GM21528 (cell line): ENCODE measurements around the gene PI4KA.
"Not testable (repeated sequence)": the region's sequence is repeated elsewhere in the genome, so short reads cannot be mapped to it uniquely, and the experiment has no call there.

Experiments used
- ATAC-seq: cut with Tn5 transposase; IDR thresholded peaks from one replicate; pipeline ENCODE4 v1.9.1; 2021; ENCODE audit warnings: mild to moderate bottlenecking, moderate library complexity; ENCODE audit not compliant: unreplicated experiment, low FRiP score

PI4KA gene

GRCh38 chr22:20779818-20780158, 78.8 kb downstream of the PI4KA start:
- ATAC-seq, result no peak

GRCh38 chr22:20779014-20779817, 79.4 kb downstream of the PI4KA start:
- no peak for ATAC-seq

GRCh38 chr22:20777420-20778177, 81.0 kb downstream of the PI4KA start:
- ATAC-seq, result no peak

GRCh38 chr22:20776624-20777405, 81.8 kb downstream of the PI4KA start:
- ATAC-seq, result no peak

- no peak for ATAC-seq
These were observed 83.2 kb downstream of the PI4KA start for GRCh38 chr22:20775342-20775895.

- no peak for ATAC-seq
These were observed 83.7 kb downstream of the PI4KA start for GRCh38 chr22:20774882-20775281.

- ATAC-seq, result no peak
These were observed 84.8 kb downstream of the PI4KA start, which contains the start of gene SERPIND1 for GRCh38 chr22:20773793-20774212. SERPIND1 (plus strand) TSS chr22:20774113; CDS start chr22:20779313, 5,200 bp downstream.

GRCh38 chr22:20771918-20772625, 86.5 kb downstream of the PI4KA start:
- ATAC-seq, result no peak

- ATAC-seq, result not testable (repeated sequence)
These were observed 89.2 kb downstream of the PI4KA start for GRCh38 chr22:20769496-20769826.

- ATAC-seq, result no peak
These were observed 92.1 kb downstream of the PI4KA start for GRCh38 chr22:20766530-20766929.

- no peak for ATAC-seq
These were observed 92.7 kb downstream of the PI4KA start for GRCh38 chr22:20765938-20766337.

- ATAC-seq, result no peak
These were observed 93.9 kb downstream of the PI4KA start for GRCh38 chr22:20764729-20765128.

- ATAC-seq, result no peak
These were observed 94.2 kb downstream of the PI4KA start for GRCh38 chr22:20764471-20764720.

- no peak for ATAC-seq
These were observed 94.8 kb downstream of the PI4KA start for GRCh38 chr22:20763630-20764470.

GRCh38 chr22:20762233-20762796, 96.3 kb downstream of the PI4KA start:
- no peak for ATAC-seq

GRCh38 chr22:20761536-20761935, 97.1 kb downstream of the PI4KA start:
- no peak for ATAC-seq

GRCh38 chr22:20760084-20760483, 98.5 kb downstream of the PI4KA start:
- ATAC-seq, result no peak

- no peak for ATAC-seq
These were observed 99.9 kb downstream of the PI4KA start for GRCh38 chr22:20758688-20759087.

GRCh38 chr22:20756846-20757245, 101.8 kb downstream of the PI4KA start:
- ATAC-seq, result no peak
